Raji (cell line): ENCODE measurements around the gene APOL2.

ENCODE experiments used
- POLR2A ChIP-seq: IDR thresholded peaks from 2 replicates; pipeline ENCODE4 v1.6.1; 2011; ENCODE audit warnings: low read depth, low read length, control low read depth; ENCODE audit not compliant: insufficient read depth

The APOL2 gene

DNA sequence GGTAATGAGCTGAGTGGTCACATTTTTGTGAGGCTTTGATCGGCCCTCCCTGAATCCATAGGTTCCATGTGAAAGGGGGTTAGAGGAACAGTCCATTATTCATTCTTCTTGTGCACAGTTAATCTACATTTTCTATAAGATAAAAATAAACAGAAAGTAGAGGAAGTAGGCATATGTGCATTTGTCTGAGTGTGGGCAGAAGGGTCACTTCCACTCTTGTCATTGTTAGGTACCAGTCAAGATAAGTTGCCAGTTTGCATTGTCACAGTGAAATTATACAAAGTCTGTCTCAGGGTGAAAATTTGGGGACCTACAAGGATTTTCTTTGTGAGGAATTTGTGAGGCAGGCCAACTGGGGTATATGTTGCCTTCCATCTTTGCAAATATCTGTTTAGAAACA is 33.1 kb downstream of the APOL2 start:
- TF ChIP-seq POLR2A: no peak

DNA sequence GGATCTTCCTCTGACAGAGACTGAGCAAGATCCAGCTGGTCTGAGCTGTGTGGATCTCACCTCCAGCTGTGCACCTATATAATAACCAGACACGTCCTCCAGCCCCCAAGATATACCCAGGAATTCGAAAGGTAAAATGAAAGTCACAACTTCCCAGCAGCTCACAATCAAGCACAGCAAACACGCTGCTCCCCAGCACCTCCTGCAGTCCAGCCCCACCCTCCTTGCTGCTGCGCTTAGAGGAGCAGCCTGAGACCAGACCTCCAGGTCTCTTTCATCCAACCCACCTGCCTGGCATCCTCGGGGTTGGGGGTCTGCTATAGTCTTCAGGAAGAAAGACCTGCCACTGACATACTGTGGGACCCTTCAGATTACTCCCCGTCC is 34.7 kb downstream of the APOL2 start:
- no peak for TF ChIP-seq POLR2A

DNA sequence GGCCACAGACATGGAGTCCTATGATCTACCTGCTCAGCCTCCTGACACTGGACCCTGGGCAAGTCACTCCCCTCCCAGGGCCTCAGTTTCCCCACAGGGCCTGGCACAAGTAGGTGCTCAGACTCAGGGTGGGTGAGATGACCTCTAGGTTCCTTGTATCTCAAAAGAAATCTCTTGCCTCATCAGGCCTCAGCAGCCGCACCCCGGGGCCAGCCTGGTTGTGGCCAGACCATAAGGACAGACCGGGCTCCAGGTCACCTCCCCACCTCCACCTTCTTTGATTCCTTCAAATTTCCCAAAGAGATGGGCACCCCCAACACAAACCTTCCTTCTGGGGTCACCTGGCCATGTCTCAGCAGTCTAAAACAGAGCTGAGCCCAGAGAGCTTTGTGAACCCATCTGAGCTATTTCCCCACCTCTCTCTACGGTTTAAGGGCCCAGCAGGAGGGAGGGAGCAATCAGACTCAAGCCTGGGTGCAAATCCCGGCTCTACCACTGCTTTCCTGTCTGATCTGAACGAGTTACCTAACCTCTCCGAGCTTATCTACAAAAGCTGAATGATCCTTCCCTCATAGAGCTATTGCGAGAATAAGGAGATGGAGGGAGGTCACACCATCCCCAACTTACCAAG is 35.2 kb downstream of the APOL2 start:
- TF ChIP-seq POLR2A: no peak

DNA sequence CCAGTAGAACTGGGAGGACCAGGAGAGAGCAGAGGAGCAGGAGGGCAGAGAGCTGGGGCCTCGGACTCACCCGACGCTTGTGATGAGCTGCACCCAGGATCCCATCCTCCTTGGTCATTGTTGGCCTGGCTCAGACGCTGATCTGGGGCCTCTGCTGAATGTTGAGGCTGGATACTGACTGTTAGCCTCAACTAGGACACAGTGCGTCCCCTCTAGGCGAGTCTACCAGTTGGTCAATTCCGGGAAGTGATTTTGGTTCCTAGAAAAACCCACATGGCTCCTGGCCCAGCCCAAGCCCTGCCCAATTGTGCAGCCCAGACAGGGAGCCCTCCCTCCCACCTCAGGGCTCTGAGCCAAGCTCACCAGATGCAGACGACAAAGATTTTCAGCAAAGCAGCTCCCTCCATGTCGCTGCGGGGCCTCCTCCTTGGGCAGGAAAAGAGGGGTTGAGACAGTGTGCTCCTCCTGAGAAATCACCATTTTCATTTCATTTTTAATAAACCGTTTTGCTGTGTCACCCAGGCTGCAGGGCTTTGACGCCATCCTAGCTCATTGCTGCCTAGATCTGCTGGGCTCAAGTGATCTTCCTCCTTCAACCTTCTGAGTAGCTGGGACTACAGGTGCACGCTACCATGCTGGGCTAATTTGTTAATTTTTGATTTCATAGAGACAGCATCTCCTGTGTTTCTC is 37.6 kb downstream of the APOL2 start, which contains the start of gene APOL4:
TSS of gene APOL4 (minus strand) at position 180 of the 690 bp plus-strand sequence. CDS start at position 105, 75 bp downstream.
- TF ChIP-seq POLR2A: no peak

DNA sequence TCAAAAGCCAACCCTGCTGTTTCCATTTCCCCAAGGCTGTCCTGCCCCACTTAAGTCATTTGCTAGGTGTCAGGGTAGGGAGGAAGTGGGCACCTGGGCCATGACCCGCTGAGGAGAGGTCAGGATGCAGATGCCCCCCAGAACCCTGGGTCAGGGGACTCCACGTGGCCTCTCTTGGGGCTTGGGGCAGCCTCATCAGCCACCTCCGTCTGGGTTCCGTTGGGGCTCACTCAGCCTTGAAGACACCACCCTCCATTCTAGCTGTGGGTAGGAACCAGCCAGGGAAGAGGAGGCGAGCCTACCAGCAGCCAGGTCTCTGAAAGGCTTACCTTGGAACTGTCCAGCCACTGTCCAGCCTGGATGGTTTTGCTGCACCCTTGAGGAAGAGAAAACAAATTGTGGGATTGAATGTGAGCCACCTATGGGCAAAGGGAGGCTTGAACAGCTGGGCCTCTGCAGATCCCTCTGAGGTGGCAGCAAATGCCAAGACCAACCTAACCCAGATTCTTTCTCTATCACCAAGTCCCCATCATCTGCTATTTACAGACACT is 40.3 kb downstream of the APOL2 start:
- TF ChIP-seq POLR2A: no peak

DNA sequence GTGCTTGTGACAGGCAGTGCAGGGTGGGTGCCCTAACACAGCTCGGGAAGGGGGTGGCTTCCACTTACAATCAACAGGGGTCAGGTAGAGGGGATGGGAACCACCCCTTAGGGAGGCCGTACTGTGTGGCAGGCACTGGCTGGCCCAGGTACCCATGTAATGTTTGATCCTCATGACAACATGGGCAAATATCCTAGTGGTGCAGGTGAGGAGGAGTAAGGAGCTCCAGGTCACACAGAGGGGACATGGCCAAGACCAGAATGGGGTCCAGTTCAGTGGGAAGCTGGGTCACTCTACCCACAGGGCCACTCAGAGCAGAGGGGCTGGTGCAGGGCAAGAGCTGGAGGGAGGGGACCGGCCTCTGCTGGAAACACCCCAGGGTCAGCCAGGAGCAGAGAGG is 40.8 kb downstream of the APOL2 start:
- TF ChIP-seq POLR2A: no peak

DNA sequence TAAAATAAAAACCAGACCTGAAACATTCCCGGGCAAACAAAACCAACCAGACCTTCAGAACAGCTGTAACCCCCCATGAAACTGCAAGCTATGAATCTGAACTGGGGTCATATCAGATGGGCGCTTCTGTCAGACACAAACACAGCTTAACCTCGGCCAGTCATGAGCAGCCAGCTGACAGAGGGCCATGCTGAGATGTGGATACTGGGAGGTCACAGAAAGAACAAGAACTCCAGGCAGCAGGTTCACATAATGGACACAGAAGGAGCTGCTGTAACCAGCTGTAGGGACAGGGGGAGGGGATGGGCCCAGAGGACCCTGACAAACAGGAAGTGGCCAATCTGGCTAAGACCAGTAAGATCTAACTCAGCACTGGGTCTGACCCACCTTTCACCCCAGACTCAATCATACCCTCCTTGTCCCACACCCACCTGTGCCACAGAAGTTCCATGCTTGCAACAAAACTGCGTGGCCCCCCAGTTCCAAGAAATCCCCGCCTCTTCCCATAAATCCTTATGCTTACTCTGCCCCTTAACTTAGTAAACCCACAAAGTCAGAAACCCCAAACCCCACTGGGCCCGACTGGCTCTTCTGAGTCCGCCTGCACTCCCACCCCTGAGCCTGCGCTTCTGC is 41.7 kb downstream of the APOL2 start:
- TF ChIP-seq POLR2A: no peak

DNA sequence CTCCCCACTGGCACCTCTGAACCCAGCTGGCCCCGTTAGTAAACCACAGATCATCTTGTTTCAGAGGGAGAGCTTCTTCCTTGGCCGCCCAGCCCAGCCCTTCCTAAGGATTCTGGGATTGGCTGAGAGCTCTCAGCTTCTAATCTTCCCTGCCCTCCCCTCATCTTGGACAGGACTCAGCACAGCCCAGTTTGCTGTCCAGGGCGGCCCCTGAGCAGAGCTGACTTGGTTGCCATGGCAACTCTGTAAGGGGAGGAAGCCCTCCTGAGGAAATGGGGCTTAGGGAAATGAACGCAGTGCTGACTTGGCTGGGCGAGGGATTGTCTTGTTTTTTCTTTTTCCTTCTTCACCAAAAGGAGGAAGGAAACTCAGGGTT is 42.3 kb downstream of the APOL2 start:
- TF ChIP-seq POLR2A: no peak

DNA sequence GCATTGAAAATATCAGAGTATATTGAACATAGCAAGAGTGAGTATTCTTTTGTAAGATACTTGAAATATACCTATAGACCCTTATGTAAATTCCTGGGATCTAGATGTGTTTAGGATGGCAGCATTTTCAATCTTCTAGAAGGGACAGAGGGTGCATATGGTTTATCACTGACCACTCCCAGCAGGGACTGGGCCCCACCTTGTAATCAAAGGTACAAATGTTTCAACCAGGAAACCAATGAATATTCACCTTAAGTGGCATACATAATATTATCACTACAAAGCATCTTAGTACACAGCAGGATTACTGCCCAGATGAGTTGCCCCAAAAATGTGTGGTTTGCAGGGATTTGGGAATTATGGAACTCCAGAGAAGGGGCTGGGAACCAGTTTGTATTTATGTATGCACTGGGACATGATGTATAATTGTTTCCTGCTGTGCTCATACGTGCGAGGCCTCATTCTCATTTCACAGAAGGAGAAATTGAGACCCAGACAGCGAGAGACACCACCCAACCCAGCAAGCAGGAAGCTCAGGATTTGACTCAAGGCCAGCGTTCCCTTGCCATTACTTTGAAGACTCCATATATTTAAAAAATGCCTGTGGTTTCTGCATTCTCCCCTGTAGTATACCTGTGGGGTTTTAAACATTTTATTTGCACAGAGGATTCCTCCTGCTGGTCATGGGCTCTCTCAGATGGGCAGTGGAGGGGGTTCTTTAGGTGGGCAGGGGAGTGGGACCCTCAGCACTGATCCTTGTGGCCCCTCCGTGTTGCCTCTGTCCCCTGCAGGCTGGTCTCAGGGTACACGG is 42.9 kb downstream of the APOL2 start:
- no peak for TF ChIP-seq POLR2A

DNA sequence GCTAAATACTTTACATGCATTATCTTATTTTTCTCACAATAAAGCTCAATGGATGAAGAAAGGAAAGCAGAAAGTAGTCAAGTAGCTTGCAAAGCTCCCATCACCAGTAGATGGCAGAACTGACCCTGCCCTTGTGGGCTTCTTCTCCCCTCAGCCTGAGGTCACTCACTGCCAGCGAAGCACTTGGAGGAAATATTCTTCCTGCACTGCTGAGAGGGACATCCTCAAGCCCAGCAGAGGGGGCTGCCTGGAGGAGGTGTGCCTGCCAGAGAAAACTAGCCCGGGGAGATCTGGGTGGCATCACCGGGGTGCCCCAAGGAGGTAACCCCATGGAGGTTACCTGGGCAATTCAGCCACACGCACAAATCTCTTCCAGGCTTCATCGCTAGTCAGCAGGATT is 44.4 kb downstream of the APOL2 start:
- TF ChIP-seq POLR2A: no peak

DNA sequence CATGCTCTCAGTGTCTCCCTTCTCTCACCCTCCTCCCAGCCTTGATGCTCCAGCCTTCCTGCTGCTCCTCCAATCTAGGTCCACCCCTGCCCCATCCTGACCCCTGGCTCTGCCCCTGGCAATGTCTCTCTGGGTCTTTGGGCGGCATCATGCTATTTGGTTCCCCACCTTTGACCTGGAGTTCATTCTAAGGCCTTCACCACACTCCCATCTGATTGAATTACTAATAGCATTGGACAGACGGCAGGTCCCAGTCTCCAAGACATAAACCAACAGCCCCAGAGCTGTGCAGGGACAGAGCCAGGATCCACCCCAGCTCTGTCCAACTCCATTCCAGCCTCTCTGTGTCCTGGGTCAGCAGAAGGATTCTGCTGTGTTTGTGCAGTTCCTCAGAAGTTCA is 44.9 kb downstream of the APOL2 start:
- no peak for TF ChIP-seq POLR2A

DNA sequence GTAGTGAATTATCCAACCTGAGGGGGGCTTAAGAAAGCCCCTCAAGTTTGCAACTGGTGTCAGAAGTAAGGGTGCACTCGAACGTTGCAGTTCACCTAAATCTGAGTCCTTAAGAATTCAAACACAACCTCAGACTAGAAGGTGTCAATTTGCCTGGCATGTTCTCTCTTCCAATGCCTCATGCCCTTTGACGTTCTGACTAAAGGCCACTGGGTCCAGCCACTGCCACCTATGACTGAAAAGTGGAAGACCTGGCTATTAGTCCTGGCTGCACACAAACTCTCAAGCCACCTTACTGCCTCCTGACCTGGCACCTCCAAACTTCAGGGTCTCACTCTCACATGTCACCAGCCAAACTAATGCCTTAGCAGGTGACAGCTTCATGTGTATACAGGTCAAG is 45.8 kb downstream of the APOL2 start:
- TF ChIP-seq POLR2A: no peak

DNA sequence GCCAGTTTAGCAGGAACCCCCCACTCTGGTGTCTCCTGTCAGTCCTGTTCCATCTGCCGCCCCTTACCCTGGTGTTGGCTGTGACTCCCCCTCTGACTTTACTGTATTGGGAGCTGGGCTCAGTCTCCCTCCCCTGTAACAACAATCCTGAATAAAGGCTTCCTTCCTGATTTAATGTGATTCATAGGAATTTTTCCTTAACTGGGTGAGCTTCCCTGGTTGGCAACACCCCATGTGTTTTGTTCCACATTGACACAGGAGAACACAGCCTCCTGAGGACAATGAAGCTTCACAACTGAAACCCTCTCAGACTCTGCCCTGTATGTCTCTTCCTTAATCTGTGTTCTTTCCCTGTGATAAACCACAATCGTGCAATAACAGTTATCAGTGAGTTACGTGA is 46.2 kb downstream of the APOL2 start:
- no peak for TF ChIP-seq POLR2A

DNA sequence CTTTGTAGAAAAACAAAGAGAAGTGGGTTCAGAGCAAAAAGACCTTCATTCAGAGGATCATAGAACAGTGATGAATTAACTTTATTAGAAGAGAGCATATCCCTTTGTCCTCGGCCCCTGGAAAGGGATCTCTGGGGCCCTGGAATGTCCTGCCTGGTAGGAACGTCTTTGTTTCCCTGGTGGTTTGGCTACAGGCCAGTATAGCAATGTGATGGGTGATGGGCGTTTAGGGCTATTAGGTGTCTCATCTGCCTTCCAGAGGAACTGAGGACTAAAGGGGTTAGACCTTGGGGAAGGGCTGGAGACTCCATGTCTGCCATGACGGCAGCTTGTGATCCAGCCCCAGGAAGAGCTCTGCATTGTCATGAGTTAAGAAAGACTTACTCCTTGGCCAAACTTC is 46.8 kb downstream of the APOL2 start:
- no peak for TF ChIP-seq POLR2A

DNA sequence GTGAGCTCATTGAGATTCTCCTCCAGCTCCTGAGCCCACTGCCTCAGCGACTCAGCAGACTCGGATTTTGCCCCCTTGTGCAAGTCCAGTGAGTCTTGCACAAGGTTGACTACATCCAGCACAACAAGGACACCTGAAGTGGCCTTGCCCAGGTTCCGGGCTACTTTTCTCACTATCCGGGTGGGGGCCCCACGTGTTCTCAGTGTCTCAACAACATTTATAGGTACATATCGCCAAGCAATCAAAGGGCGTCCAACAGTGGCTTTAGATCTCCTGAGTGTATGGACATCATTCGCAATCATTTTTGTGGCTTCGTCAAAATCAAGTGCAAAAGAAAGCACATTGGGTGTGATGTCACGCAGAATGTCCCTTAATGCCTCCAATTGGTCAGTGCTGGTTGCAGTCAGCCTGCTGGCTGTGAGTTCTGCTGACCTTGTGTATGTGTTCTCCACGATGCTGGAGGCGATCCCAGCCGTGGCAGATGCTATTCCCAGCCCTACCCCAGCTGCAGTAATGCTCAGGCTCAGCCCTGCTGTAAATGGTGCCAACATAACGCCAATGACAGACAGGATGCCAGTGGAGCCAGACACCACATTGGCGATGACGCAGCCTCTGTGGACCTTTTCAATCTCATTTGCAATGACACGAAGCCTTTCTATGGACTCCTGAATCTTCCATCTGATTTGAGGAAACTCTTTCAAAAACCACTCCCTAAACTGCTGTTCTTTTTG is 48.1 kb downstream of the APOL2 start:
- TF ChIP-seq POLR2A: no peak
